Measurements from ENCODE around the gene MAGI2.

- TF ChIP-seq CTCF (IDR thresholded peaks at IDR 0.05) (no peak), POLR2A (IDR thresholded peaks at IDR 0.05) (no peak)
Measured at GRCh38 chr7:78983483-78983882, 470.0 kb downstream of the MAGI2 start.

Data from body of pancreas (tissue), 4 donors.